ENCODE results near the gene BARX2. TPM values are rescaled to one million over a fixed set of nuclear protein-coding genes. Genes with fewer than 3 reads are reported as not detected.

The BARX2 gene
- total RNA-seq, 3 donors from 2014 or later (not counting 1 experiment from before 2014, with no cell fraction given), result not detected

DNA sequence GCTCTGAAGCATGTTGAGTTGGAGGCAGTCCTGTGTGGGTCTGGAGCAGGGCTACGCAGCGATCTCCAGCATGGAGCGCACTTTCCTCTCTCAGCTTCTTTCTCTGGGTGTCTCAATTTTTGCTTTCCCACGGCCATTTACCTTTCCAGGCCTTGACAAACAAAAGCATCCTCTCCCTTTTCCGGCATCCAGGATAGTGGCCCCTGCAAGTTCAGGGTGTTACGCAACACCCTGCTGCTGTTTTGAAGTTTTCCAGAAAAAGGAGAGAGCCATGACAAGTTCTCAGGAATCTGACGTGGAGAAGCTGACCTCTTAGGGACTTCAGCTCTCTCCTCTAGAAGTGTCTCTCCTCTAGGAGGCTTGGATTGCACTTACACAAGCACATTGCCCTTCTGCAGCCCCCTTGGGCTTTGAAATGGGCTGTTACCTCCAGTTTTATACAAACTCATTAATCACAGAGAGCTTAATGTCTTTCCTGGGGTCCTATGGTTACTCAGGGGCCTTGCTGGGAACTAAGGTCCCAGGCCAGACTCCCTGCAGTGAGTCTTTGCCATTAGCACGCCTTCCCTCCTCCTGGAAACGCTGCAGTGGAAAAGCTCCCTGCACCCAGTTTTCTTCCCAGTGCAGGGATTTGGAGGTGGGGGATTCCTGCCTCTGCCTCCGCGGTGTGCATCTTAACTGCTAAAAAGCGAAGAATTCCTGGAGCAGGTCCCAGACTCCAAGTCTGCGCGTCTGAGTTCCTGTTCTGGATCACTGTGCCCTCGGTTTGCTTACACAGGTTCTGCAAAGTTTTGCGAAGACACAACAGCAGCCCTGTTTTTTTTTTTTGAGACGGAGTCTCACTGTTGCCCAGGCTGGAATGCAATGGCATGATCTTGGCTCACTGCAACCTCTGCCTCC is 80.4 kb downstream of the BARX2 start:
- DNase-seq (no peak), ATAC-seq (no peak)
- H3K4me3 ChIP-seq (ENCODE audit: low read length), result no peak overlapping the region
- H3K36me3 ChIP-seq (ENCODE audit: control insufficient read depth, insufficient read depth, low read length), result no peaks in the 10 kb centered on the region
- H3K27me3 ChIP-seq (ENCODE audit: control insufficient read depth, insufficient read depth, low read length), result no peaks in the 10 kb centered on the region
- intact Hi-C loops (cut with micrococcal nuclease), result no loop called here
- Mint-ChIP-seq H3K9me3 (peaks cover 0 to under 1% of the 10 kb centered on the region in 2 donors), H3K27me3 (ENCODE audit: low read depth in 2 of 2) (peaks cover 2 to 9% of the 10 kb centered on the region in 2 donors), H3K4me1 (no peaks in the 10 kb centered on the region), H3K36me3 (no peaks in the 10 kb centered on the region), H3K4me3 (no peak overlapping the region), H3K27ac (no peak overlapping the region)
- TF ChIP-seq, protein P1, sequence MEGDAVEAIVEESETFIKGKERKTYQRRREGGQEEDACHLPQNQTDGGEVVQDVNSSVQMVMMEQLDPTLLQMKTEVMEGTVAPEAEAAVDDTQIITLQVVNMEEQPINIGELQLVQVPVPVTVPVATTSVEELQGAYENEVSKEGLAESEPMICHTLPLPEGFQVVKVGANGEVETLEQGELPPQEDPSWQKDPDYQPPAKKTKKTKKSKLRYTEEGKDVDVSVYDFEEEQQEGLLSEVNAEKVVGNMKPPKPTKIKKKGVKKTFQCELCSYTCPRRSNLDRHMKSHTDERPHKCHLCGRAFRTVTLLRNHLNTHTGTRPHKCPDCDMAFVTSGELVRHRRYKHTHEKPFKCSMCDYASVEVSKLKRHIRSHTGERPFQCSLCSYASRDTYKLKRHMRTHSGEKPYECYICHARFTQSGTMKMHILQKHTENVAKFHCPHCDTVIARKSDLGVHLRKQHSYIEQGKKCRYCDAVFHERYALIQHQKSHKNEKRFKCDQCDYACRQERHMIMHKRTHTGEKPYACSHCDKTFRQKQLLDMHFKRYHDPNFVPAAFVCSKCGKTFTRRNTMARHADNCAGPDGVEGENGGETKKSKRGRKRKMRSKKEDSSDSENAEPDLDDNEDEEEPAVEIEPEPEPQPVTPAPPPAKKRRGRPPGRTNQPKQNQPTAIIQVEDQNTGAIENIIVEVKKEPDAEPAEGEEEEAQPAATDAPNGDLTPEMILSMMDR (IDR thresholded peaks at IDR 0.05), result no peak
- H3K27ac ChIP-seq (ENCODE audit: low read length), result no peak overlapping the region
- no peaks in the 10 kb centered on the region for H3K4me1 ChIP-seq (ENCODE audit: control insufficient read depth, insufficient read depth, low read length)
- 93% methylated on average over 17 of the region's 17 CpGs for WGBS (ENCODE audit: insufficient coverage)
- H3K9me3 ChIP-seq (ENCODE audit: control insufficient read depth, insufficient read depth, low read length), result no peaks in the 10 kb centered on the region

DNA sequence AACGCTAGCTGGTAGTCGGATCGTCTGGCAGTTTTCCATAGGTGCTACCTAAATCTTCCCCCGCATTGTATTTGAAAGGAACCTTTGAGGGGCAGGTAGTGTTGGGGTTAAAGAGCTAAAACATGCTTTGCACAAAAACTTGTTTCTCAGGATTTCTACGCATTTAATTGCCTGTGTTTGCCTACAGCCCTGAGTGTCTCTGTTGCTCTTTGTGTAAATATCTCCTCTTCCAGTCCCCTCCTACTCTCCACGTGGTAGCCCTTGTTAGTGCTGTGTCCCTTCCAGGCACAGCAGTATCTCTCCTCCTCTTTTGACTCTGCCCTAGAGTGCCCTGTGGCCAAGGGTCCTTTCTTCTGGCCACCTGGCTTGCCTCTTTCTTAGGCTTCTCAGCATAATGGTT is 81.7 kb downstream of the BARX2 start:
- DNase-seq, result no peak
- intact Hi-C loops (cut with micrococcal nuclease), result no loop called here
- Histone ChIP-seq H3K27me3 (ENCODE audit: control insufficient read depth, insufficient read depth, low read length) (no peaks in the 10 kb centered on the region), H3K36me3 (ENCODE audit: control insufficient read depth, insufficient read depth, low read length) (no peaks in the 10 kb centered on the region), H3K4me1 (ENCODE audit: control insufficient read depth, insufficient read depth, low read length) (no peaks in the 10 kb centered on the region), H3K4me3 (ENCODE audit: low read length) (no peak overlapping the region), H3K9me3 (ENCODE audit: control insufficient read depth, insufficient read depth, low read length) (no peaks in the 10 kb centered on the region), H3K27ac (ENCODE audit: low read length) (no peak overlapping the region)
- Mint-ChIP-seq H3K36me3 (no peaks in the 10 kb centered on the region), H3K27me3 (ENCODE audit: low read depth in 2 of 2) (peaks cover 0 to 6% of the 10 kb centered on the region in 2 donors), H3K4me3 (no peak overlapping the region), H3K4me1 (no peaks in the 10 kb centered on the region), H3K27ac (no peak overlapping the region), H3K9me3 (no peaks in the 10 kb centered on the region)
- TF ChIP-seq, protein P1 (IDR thresholded peaks at IDR 0.05), result no peak
- no peak for ATAC-seq
- WGBS (ENCODE audit: insufficient coverage), result 81% methylated on average over 6 of the region's 6 CpGs

DNA sequence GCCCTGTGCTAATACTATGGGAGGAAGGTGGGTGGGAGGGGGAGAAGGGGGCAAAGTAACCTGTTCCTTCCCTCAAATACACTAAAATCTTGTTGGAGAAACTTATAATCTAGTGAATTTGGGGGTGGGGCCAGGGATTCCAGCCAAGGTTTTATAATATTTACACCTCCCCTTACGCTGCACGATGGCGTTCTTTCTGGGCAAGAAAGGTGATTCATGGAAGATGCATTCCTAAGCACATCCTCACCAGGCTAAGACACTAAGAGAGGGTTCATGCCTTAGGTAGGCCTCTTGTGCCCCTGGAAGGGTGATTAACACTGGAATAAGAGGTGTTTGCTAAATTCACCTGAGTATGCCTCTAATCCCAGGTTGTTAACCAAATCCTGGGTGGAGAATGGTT is 82.6 kb downstream of the BARX2 start:
- ATAC-seq (no peak), DNase-seq (no peak)
- no peaks in the 10 kb centered on the region for H3K36me3 ChIP-seq (ENCODE audit: control insufficient read depth, insufficient read depth, low read length)
- H3K4me1 Mint-ChIP-seq, result no peaks in the 10 kb centered on the region
- peaks cover 0 to 1% of the 10 kb centered on the region in 2 donors for H3K9me3 Mint-ChIP-seq
- peaks cover 0 to 6% of the 10 kb centered on the region in 2 donors for H3K27me3 Mint-ChIP-seq (ENCODE audit: low read depth in 2 of 2)
- H3K36me3 Mint-ChIP-seq, result no peaks in the 10 kb centered on the region
- no peak overlapping the region for H3K27ac Mint-ChIP-seq
- no peak overlapping the region for H3K4me3 Mint-ChIP-seq
- no peak overlapping the region for H3K4me3 ChIP-seq (ENCODE audit: low read length)
- no peak overlapping the region for H3K27ac ChIP-seq (ENCODE audit: low read length)
- intact Hi-C loops (cut with micrococcal nuclease), result no loop called here
- WGBS (ENCODE audit: insufficient coverage), result no CpG with 5 or more reads among the region's 3 CpGs
- TF ChIP-seq, protein P1 (IDR thresholded peaks at IDR 0.05), result no peak
- no peaks in the 10 kb centered on the region for H3K27me3 ChIP-seq (ENCODE audit: control insufficient read depth, insufficient read depth, low read length)
- H3K9me3 ChIP-seq (ENCODE audit: control insufficient read depth, insufficient read depth, low read length), result no peaks in the 10 kb centered on the region
- no peaks in the 10 kb centered on the region for H3K4me1 ChIP-seq (ENCODE audit: control insufficient read depth, insufficient read depth, low read length)

All from natural killer cell (primary cell).